Trophoblast cell (in vitro differentiated cells and primary cell): Measurements from ENCODE around the gene NMNAT1.

Source experiments
- DNase-seq, 2 donors: peaks; one replicate each; pipeline ENCODE4 v3.0.0-alpha.2; 2016
- H2AFZ ChIP-seq: 2 replicates; pipeline ENCODE4 v1.6.1; 2013; ENCODE audit warnings: low read length, moderate library complexity, mild to moderate bottlenecking; ENCODE audit not compliant: insufficient read depth, poor library complexity
- H2AK5ac ChIP-seq: 2 replicates; pipeline ENCODE4 v1.6.1; 2013; ENCODE audit warnings: mild to moderate bottlenecking, low read length
- H2BK120ac ChIP-seq: 2 replicates; pipeline ENCODE4 v1.6.1; 2013; ENCODE audit warnings: low read length, mild to moderate bottlenecking, moderate library complexity; ENCODE audit not compliant: insufficient read depth, poor library complexity
- H2BK12ac ChIP-seq: 2 replicates; pipeline ENCODE4 v1.6.1; 2013; ENCODE audit warnings: mild to moderate bottlenecking, low read length, moderate library complexity
- H2BK5ac ChIP-seq: 2 replicates; pipeline ENCODE4 v1.6.1; 2013; ENCODE audit warnings: low read length, low read depth, moderate library complexity, mild to moderate bottlenecking; ENCODE audit not compliant: poor library complexity
- H3K14ac ChIP-seq: 2 replicates; pipeline ENCODE4 v1.6.1; 2013; ENCODE audit warnings: mild to moderate bottlenecking, low read length
- H3K18ac ChIP-seq: 2 replicates; pipeline ENCODE4 v1.6.1; 2013; ENCODE audit warnings: mild to moderate bottlenecking, low read length
- H3K23ac ChIP-seq: 2 replicates; pipeline ENCODE4 v1.6.1; 2013; ENCODE audit warnings: low read length
- H3K27ac ChIP-seq: 2 replicates; pipeline ENCODE4 v1.5.1; 2013; ENCODE audit warnings: low read depth, mild to moderate bottlenecking, inconsistent platforms, low read length, moderate library complexity
- H3K27me3 ChIP-seq: 2 replicates; pipeline ENCODE4 v1.6.1; 2013; ENCODE audit warnings: inconsistent platforms, mild to moderate bottlenecking, low read length, moderate library complexity; ENCODE audit not compliant: insufficient read depth
- H3K36me3 ChIP-seq, 2 experiments: 1 replicate in 1 of 2; 2 replicates in 1 of 2; pipeline ENCODE4 v1.6.1; 2013; ENCODE audit warnings: low read length in 2 of 2, mild to moderate bottlenecking in 2 of 2, moderate library complexity in 1 of 2; ENCODE audit not compliant: insufficient read depth in 2 of 2, control insufficient read depth in 1 of 2
- H3K4ac ChIP-seq: 2 replicates; pipeline ENCODE4 v1.6.1; 2013; ENCODE audit warnings: low read depth, mild to moderate bottlenecking, low read length, moderate library complexity
- H3K4me1 ChIP-seq, 2 experiments: 1 replicate in 1 of 2; 2 replicates in 1 of 2; pipeline ENCODE4 v1.6.1; 2013; ENCODE audit warnings: low read length in 2 of 2, mild to moderate bottlenecking in 2 of 2, moderate library complexity in 1 of 2; ENCODE audit not compliant: insufficient read depth in 2 of 2, control insufficient read depth in 1 of 2
- H3K4me2 ChIP-seq: 2 replicates; pipeline ENCODE4 v1.6.1; 2013; ENCODE audit warnings: inconsistent platforms, mild to moderate bottlenecking, low read length, moderate library complexity
- H3K4me3 ChIP-seq: 2 replicates; pipeline ENCODE4 v1.5.1; 2013; ENCODE audit warnings: mild to moderate bottlenecking, low read depth, low read length, inconsistent platforms
- H3K79me1 ChIP-seq: one replicate; pipeline ENCODE4 v1.6.1; 2013; ENCODE audit warnings: low read length
- H3K79me2 ChIP-seq: 2 replicates; pipeline ENCODE4 v1.6.1; 2013; ENCODE audit warnings: low read length, mild to moderate bottlenecking; ENCODE audit not compliant: control insufficient read depth, insufficient read depth, poor library complexity
- H3K9ac ChIP-seq: 2 replicates; pipeline ENCODE4 v1.6.1; 2013; ENCODE audit warnings: mild to moderate bottlenecking, low read length
- H3K9me3 ChIP-seq: 2 replicates; pipeline ENCODE4 v1.6.1; 2013; ENCODE audit warnings: low read depth, mild to moderate bottlenecking, control low read depth, inconsistent platforms, low read length; ENCODE audit not compliant: insufficient read depth
- H4K12ac ChIP-seq: 2 replicates; pipeline ENCODE4 v1.6.1; 2013; ENCODE audit warnings: low read depth, mild to moderate bottlenecking, low read length, moderate library complexity
- H4K8ac ChIP-seq: 2 replicates; pipeline ENCODE4 v1.6.1; 2013; ENCODE audit warnings: low read depth, mild to moderate bottlenecking, low read length, moderate library complexity
- H4K91ac ChIP-seq: one replicate; pipeline ENCODE4 v1.6.1; 2013; ENCODE audit warnings: low read depth, mild to moderate bottlenecking, low read length, moderate library complexity
- WGBS: extraction: QIAGEN DNeasy Blood & Tissue Kit; methylation state at CpG from one replicate; pipeline ENCODE4 v1.1.7; 2013; ENCODE audit warnings: missing lambda C conversion rate; ENCODE audit not compliant: insufficient read length, insufficient coverage; ENCODE audit errors: extremely low coverage; 5-methylcytosine and 5-hydroxymethylcytosine counted together

Gene NMNAT1

DNA sequence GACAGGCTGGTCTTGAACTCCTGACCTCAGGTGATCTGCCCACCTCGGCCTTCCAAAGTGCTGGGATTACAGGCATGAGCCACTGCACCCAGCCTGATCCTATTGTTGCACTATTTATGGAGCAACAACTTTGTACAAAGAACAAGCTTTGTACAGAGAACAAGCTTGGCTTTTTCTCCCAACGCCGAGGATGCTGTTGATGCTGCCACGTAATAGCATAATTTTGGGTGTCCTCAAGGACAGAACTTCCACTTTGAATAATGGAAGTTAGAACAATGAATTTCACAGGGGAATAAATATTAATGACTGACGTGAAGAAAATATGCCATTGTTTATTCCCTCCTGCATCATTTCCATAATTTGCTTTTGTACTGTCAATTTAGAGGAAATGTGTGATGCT is 41.0 kb downstream of the NMNAT1 start:
- Histone ChIP-seq H3K36me3 (peaks cover 7 to 9% of the 10 kb centered on the region in 2 experiments), H3K9ac (no peak overlapping the region), H3K14ac (no peak overlapping the region), H3K79me1 (no peaks in the 10 kb centered on the region), H3K4me2 (no peak overlapping the region), H2AK5ac (no peak overlapping the region), H2BK5ac (no peak overlapping the region), H2AFZ (no peak overlapping the region), H3K27ac (no peak overlapping the region), H3K4me1 (no peaks in the 10 kb centered on the region), H3K9me3 (no peaks in the 10 kb centered on the region), H4K8ac (no peak overlapping the region), H4K91ac (no peak overlapping the region), H3K79me2 (no peaks in the 10 kb centered on the region), H4K12ac (no peak overlapping the region), H3K18ac (no peak overlapping the region), H3K4me3 (no peak overlapping the region), H3K27me3 (no peaks in the 10 kb centered on the region), H2BK120ac (no peak overlapping the region), H3K23ac (no peak overlapping the region), H3K4ac (no peak overlapping the region), H2BK12ac (no peak overlapping the region)
- DNase-seq = no peak
- no CpG with 5 or more reads among the region's 5 CpGs for WGBS

DNA sequence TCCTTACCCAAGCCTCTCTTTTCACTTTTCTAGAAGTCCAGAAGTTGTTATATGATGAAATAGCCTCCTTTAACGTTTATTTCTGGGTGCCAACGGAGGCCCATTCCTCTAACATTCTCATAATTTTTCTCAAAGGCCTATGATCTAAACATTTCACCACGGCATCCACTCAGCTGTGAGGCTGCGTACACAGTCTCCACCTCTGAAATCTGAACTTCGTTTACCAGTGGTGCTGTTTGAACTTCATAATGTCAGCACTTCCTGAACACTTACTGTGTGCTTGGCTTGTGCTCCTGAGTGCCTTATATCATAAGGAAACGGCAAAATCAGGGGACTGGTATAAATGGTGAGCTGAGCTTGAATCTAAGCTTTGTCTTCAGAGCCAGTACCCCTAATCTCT is 41.7 kb downstream of the NMNAT1 start:
- Histone ChIP-seq H3K27ac (no peak overlapping the region), H4K91ac (no peak overlapping the region), H2AFZ (no peak overlapping the region), H3K4ac (no peak overlapping the region), H3K79me2 (no peaks in the 10 kb centered on the region), H3K9ac (no peak overlapping the region), H3K4me2 (no peak overlapping the region), H4K8ac (no peak overlapping the region), H2BK5ac (no peak overlapping the region), H2BK12ac (no peak overlapping the region), H3K79me1 (no peaks in the 10 kb centered on the region), H3K14ac (no peak overlapping the region), H3K23ac (no peak overlapping the region), H3K4me3 (no peak overlapping the region), H3K36me3 (peaks cover 7 to 9% of the 10 kb centered on the region in 2 experiments), H3K4me1 (no peaks in the 10 kb centered on the region), H4K12ac (no peak overlapping the region), H2AK5ac (no peak overlapping the region), H3K9me3 (no peaks in the 10 kb centered on the region), H3K27me3 (no peaks in the 10 kb centered on the region), H2BK120ac (no peak overlapping the region), H3K18ac (no peak overlapping the region)
- WGBS = no CpG with 5 or more reads among the region's 6 CpGs
- DNase-seq = no peak

DNA sequence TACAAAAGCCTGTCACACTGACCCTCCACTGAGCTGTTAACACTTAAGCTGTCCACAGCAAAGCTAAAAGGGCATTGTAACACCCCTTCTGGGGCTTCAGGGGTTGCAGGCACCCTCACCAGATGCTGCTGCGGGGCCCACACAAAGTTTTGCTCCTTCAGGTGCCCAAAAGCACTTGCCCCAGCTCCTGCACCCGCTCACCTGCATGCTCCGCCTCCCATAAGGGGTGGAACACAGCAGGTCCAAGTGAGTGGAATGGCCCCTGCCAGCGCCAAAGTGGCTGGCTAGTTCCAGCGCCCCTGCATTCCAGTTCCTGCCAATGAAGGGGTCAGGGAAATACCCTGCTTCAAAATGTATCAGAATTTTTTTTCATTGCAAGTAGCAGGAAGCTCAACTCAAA is 46.5 kb downstream of the NMNAT1 start:
- Histone ChIP-seq H3K9me3 (no peaks in the 10 kb centered on the region), H3K27ac (no peak overlapping the region), H3K18ac (no peak overlapping the region), H3K4me1 (no peaks in the 10 kb centered on the region), H3K4me3 (no peak overlapping the region), H3K4me2 (no peak overlapping the region), H2BK120ac (no peak overlapping the region), H3K4ac (no peak overlapping the region), H4K12ac (no peak overlapping the region), H3K79me1 (no peaks in the 10 kb centered on the region), H3K79me2 (no peaks in the 10 kb centered on the region), H3K27me3 (no peaks in the 10 kb centered on the region), H2BK5ac (no peak overlapping the region), H3K14ac (no peak overlapping the region), H4K91ac (no peak overlapping the region), H3K9ac (no peak overlapping the region), H3K36me3 (no peaks in the 10 kb centered on the region), H2BK12ac (no peak overlapping the region), H3K23ac (no peak overlapping the region), H4K8ac (no peak overlapping the region), H2AK5ac (no peak overlapping the region), H2AFZ (no peak overlapping the region)
- DNase-seq = no peak
- no CpG with 5 or more reads among the region's 5 CpGs for WGBS

DNA sequence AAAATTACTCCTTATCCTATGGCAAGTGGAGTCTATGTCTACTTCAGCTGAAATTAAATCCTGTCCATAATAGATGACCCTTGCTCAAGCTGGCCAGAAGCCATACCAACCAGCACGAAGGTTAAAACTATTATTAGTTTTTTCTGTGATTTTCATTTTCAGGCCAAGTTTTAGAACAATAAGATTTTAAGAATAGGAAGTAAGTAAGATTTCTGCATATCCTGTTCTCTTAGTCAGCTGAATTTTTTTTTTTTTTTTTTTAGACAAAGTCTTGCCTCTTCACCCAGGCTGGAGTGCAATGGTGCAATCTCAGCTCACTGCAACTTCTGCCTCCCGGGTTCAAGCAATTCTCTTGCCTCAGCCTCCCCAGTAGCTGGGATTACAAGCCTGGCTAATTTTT is 47.7 kb downstream of the NMNAT1 start:
- Histone ChIP-seq H4K8ac (no peak overlapping the region), H3K9me3 (no peaks in the 10 kb centered on the region), H2AFZ (no peak overlapping the region), H3K4ac (no peak overlapping the region), H3K18ac (no peak overlapping the region), H3K27me3 (no peaks in the 10 kb centered on the region), H2BK12ac (no peak overlapping the region), H3K27ac (no peak overlapping the region), H3K23ac (no peak overlapping the region), H4K91ac (no peak overlapping the region), H3K4me1 (no peaks in the 10 kb centered on the region), H3K79me1 (no peaks in the 10 kb centered on the region), H2BK5ac (no peak overlapping the region), H3K79me2 (no peaks in the 10 kb centered on the region), H3K9ac (no peak overlapping the region), H3K14ac (no peak overlapping the region), H3K4me3 (no peak overlapping the region), H3K4me2 (no peak overlapping the region), H2BK120ac (no peak overlapping the region), H3K36me3 (no peaks in the 10 kb centered on the region), H4K12ac (no peak overlapping the region), H2AK5ac (no peak overlapping the region)
- no peak for DNase-seq
- no CpG with 5 or more reads among the region's 2 CpGs for WGBS
